Ishikawa (cell line): ENCODE results near the gene ST3GAL5.

Source experiments
- CEBPB ChIP-seq: IDR thresholded peaks from 2 replicates; pipeline ENCODE4 v1.6.1; 2012
- CREB1 ChIP-seq: IDR thresholded peaks from 2 replicates; pipeline ENCODE4 v1.6.1; 2012; ENCODE audit warnings: low read depth
- EGR1 ChIP-seq: IDR thresholded peaks from 2 replicates; pipeline ENCODE4 v1.6.1; 2012
- EP300 ChIP-seq: IDR thresholded peaks from 2 replicates; pipeline ENCODE4 v1.6.1; 2012; ENCODE audit warnings: borderline replicate concordance
- FOXM1 ChIP-seq: IDR thresholded peaks from 2 replicates; pipeline ENCODE4 v1.6.1; 2012; ENCODE audit warnings: low read depth, borderline replicate concordance
- NFIC ChIP-seq: IDR thresholded peaks from 2 replicates; pipeline ENCODE4 v1.6.1; 2012
- RAD21 ChIP-seq: IDR thresholded peaks from 2 replicates; pipeline ENCODE4 v1.6.1; 2012; ENCODE audit warnings: low read depth
- REST ChIP-seq: IDR thresholded peaks from 2 replicates; pipeline ENCODE4 v1.6.1; 2012; ENCODE audit warnings: low read depth, mild to moderate bottlenecking
- TAF1 ChIP-seq: IDR thresholded peaks from 2 replicates; pipeline ENCODE4 v1.6.1; 2012; ENCODE audit warnings: low read depth, mild to moderate bottlenecking
- TCF12 ChIP-seq: IDR thresholded peaks from 2 replicates; pipeline ENCODE4 v1.6.1; 2012; ENCODE audit warnings: low read depth
- TEAD4 ChIP-seq: IDR thresholded peaks from 2 replicates; pipeline ENCODE4 v1.6.1; 2012
- YY1 ChIP-seq: IDR thresholded peaks from 2 replicates; pipeline ENCODE4 v1.6.1; 2012; ENCODE audit warnings: low read depth
- ZBTB7A ChIP-seq: IDR thresholded peaks from 2 replicates; pipeline ENCODE4 v1.6.1; 2012; ENCODE audit warnings: low read depth
- TF ChIP-seq, protein P1 (sequence below): IDR thresholded peaks from 2 replicates; pipeline ENCODE4 v1.6.1; 2012
- TF ChIP-seq, protein P2 (sequence below): IDR thresholded peaks from 2 replicates; pipeline ENCODE4 v1.6.1; 2012

ST3GAL5 gene

GRCh38 chr2:85888684-85889626 lies at the start of gene ST3GAL5:
Gene ST3GAL5 (minus strand): TSS chr2:85888990. CDS start chr2:85888905, 85 bp downstream.
- TF ChIP-seq RAD21, result peak; percentile 32
- no peak for TF ChIP-seq FOXM1
- TF ChIP-seq TEAD4, result no peak
- TF ChIP-seq, protein P1, sequence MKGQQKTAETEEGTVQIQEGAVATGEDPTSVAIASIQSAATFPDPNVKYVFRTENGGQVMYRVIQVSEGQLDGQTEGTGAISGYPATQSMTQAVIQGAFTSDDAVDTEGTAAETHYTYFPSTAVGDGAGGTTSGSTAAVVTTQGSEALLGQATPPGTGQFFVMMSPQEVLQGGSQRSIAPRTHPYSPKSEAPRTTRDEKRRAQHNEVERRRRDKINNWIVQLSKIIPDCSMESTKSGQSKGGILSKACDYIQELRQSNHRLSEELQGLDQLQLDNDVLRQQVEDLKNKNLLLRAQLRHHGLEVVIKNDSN, result peak; percentile 94
- no peak for TF ChIP-seq YY1
- peak; percentile 94 for TF ChIP-seq ZBTB7A
- peak; percentile 72; the same call in 1 of the 2 replicates for TF ChIP-seq EGR1
- TF ChIP-seq TCF12, result peak; percentile 9; the same call in 1 of the 2 replicates
- peak; percentile 81 for TF ChIP-seq NFIC
- TF ChIP-seq TAF1, result peak; percentile 56

DNA sequence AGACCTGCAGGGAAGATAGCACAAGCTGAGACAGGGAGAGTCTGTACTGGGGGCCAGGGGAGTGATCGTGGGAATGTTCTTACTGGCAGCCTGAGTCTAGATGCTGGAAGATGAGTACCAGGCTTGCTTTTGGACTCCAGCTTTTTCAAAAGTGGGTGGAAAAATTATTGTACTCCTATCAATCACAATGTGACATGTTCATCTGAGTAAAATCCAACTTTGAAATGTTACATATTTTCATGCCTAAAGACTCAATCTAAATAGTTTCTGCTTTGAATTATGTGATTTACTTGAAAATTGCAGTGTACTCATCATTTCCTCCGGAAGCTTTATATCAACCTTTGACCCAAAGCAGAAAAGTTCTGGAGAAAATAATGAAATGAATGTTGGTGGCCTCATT lies 49.7 kb upstream of the ST3GAL5 start:
- TF ChIP-seq EGR1 (no peak), EP300 (no peak), ZBTB7A (no peak), FOXM1 (no peak), YY1 (no peak), RAD21 (no peak), TCF12 (no peak), REST (no peak), TAF1 (no peak), CEBPB (no peak)
- TF ChIP-seq, protein P2, sequence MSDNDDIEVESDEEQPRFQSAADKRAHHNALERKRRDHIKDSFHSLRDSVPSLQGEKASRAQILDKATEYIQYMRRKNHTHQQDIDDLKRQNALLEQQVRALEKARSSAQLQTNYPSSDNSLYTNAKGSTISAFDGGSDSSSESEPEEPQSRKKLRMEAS, result no peak

GRCh38 chr2:85937069-85937439 lies 48.3 kb upstream of the ST3GAL5 start:
- TF ChIP-seq YY1, result no peak
- no peak for TF ChIP-seq TCF12
- TF ChIP-seq TAF1, result no peak
- TF ChIP-seq ZBTB7A, result no peak
- TF ChIP-seq, protein P2, result no peak
- no peak for TF ChIP-seq TEAD4
- TF ChIP-seq RAD21, result no peak
- TF ChIP-seq FOXM1, result no peak

GRCh38 chr2:85936421-85937068 lies 47.8 kb upstream of the ST3GAL5 start:
- TF ChIP-seq, protein P1, result no peak
- TF ChIP-seq TAF1, result no peak
- TF ChIP-seq, protein P2, result no peak
- peak; percentile 87 for TF ChIP-seq CEBPB
- no peak for TF ChIP-seq TCF12
- no peak for TF ChIP-seq EP300

DNA sequence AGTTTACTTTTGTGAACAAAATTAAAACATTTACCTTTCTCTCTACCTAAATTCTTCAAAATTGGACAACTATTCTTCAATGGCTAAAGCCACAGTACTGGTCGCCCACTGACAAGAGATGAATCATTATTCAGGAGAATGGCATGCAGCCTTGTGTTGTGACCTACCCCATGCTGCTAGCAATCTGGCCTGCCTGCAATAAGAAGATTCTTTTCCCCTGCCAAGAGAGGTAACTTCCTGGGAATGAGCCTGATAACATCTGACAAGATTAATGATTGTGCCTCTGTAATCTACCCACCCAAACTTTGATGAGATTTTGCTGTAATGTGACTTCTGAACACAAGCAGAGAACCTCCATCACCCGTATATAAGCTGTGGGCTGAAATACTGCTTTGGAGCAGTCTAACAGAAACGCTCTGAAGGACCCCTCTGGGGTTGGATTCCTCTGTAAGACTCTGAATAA lies 47.0 kb upstream of the ST3GAL5 start:
- TF ChIP-seq, protein P2, result peak; percentile 39; the same call in 1 of the 2 replicates
- no peak; the same call in 1 of the 2 replicates for TF ChIP-seq FOXM1
- TF ChIP-seq RAD21, result peak; percentile 14; the same call in 1 of the 2 replicates
- TF ChIP-seq TEAD4, result peak; percentile 86
- peak; percentile 81 for TF ChIP-seq EP300
- TF ChIP-seq REST, result no peak
- no peak for TF ChIP-seq YY1
- TF ChIP-seq TAF1, result no peak
- no peak for TF ChIP-seq ZBTB7A
- no peak for TF ChIP-seq EGR1
- no peak for TF ChIP-seq CREB1
- peak; percentile 52; the same call in 1 of the 2 replicates for TF ChIP-seq CEBPB
- TF ChIP-seq TCF12, result peak; percentile 73
- TF ChIP-seq, protein P1, result no peak
- peak; percentile 75 for TF ChIP-seq NFIC
